Measurements from ENCODE around the gene HOXA7.

HOXA7 gene

GRCh38 chr7:27161214-27161720 is 4.8 kb upstream of the HOXA7 start:
- no peak for TF ChIP-seq TAF1 (IDR thresholded peaks at IDR 0.05; ENCODE audit: borderline replicate concordance, insufficient read depth, low read length)
- TF ChIP-seq, protein P1, sequence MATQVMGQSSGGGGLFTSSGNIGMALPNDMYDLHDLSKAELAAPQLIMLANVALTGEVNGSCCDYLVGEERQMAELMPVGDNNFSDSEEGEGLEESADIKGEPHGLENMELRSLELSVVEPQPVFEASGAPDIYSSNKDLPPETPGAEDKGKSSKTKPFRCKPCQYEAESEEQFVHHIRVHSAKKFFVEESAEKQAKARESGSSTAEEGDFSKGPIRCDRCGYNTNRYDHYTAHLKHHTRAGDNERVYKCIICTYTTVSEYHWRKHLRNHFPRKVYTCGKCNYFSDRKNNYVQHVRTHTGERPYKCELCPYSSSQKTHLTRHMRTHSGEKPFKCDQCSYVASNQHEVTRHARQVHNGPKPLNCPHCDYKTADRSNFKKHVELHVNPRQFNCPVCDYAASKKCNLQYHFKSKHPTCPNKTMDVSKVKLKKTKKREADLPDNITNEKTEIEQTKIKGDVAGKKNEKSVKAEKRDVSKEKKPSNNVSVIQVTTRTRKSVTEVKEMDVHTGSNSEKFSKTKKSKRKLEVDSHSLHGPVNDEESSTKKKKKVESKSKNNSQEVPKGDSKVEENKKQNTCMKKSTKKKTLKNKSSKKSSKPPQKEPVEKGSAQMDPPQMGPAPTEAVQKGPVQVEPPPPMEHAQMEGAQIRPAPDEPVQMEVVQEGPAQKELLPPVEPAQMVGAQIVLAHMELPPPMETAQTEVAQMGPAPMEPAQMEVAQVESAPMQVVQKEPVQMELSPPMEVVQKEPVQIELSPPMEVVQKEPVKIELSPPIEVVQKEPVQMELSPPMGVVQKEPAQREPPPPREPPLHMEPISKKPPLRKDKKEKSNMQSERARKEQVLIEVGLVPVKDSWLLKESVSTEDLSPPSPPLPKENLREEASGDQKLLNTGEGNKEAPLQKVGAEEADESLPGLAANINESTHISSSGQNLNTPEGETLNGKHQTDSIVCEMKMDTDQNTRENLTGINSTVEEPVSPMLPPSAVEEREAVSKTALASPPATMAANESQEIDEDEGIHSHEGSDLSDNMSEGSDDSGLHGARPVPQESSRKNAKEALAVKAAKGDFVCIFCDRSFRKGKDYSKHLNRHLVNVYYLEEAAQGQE (IDR thresholded peaks at IDR 0.05; ENCODE audit: insufficient read depth in 1 of 2, low read depth in 2 of 2, low read length in 2 of 2): no peak
- no peak for TF ChIP-seq FOXP2 (optimal IDR thresholded peaks at IDR 0.05; ENCODE audit: borderline replicate concordance, extremely low read depth, extremely low read length, insufficient read depth)
- no peak for TF ChIP-seq SIN3A (IDR thresholded peaks at IDR 0.05; ENCODE audit: borderline replicate concordance, insufficient read depth, low read length)
- TF ChIP-seq POLR2AphosphoS5 (IDR thresholded peaks at IDR 0.05; ENCODE audit: low read depth, low read length): no peak

GRCh38 chr7:27160546-27161213 is 4.2 kb upstream of the HOXA7 start:
- TF ChIP-seq FOXP2 (optimal IDR thresholded peaks at IDR 0.05; ENCODE audit: borderline replicate concordance, extremely low read depth, extremely low read length, insufficient read depth): peak; percentile 54
- TF ChIP-seq, protein P1 (IDR thresholded peaks at IDR 0.05; ENCODE audit: insufficient read depth in 1 of 2, low read depth in 2 of 2, low read length in 2 of 2): no peak

GRCh38 chr7:27160145-27160545 is 3.7 kb upstream of the HOXA7 start:
- TF ChIP-seq, protein P1 (IDR thresholded peaks at IDR 0.05; ENCODE audit: insufficient read depth in 1 of 2, low read depth in 2 of 2, low read length in 2 of 2): no peak
- TF ChIP-seq POLR2AphosphoS5 (IDR thresholded peaks at IDR 0.05; ENCODE audit: low read depth, low read length): no peak

GRCh38 chr7:27159266-27160144 is 3.0 kb upstream of the HOXA7 start:
- TF ChIP-seq FOXP2 (optimal IDR thresholded peaks at IDR 0.05; ENCODE audit: borderline replicate concordance, extremely low read depth, extremely low read length, insufficient read depth): no peak
- TF ChIP-seq, protein P1 (IDR thresholded peaks at IDR 0.05; ENCODE audit: insufficient read depth in 1 of 2, low read depth in 2 of 2, low read length in 2 of 2): no peak
- TF ChIP-seq SIN3A (IDR thresholded peaks at IDR 0.05; ENCODE audit: borderline replicate concordance, insufficient read depth, low read length): no peak
- no peak for TF ChIP-seq POLR2AphosphoS5 (IDR thresholded peaks at IDR 0.05; ENCODE audit: low read depth, low read length)
- no peak for TF ChIP-seq TAF1 (IDR thresholded peaks at IDR 0.05; ENCODE audit: borderline replicate concordance, insufficient read depth, low read length)
